GM12878 (cell line): ENCODE data around the gene SOX2. TPM values are rescaled to one million over a fixed set of nuclear protein-coding genes. Genes with fewer than 3 reads are reported as not detected.

Experiments
- ATAC-seq: fragments of 200-7000 bp; cut with Tn5 transposase; 3 replicates; pipeline ENCODE4 v1.9.1; 2020; ENCODE audit warnings: mild to moderate bottlenecking, moderate library complexity
- BruUV-seq: library from RNA; stranded (reverse); fragments of 400-500 nt; replicated peaks from 2 replicates; lab custom pipeline; 2021; lab: Mats Ljungman, UMichigan
- CTCF ChIA-PET: fragments of 300-600 bp; sonication (Branson Sonifier 250); formaldehyde crosslinking; extraction: SDS; loops from one replicate; lab custom pipeline; 2021; ENCODE audit warnings: inconsistent platforms; lab: Yijun Ruan, JAX
- POLR2A ChIA-PET: fragments of 350-600 bp; formaldehyde crosslinking; extraction: SDS; loops from one replicate; lab custom pipeline; 2021; ENCODE audit warnings: inconsistent platforms; lab: Charles Lee
- RAD21 ChIA-PET: fragments of 300-600 bp; sonication (Branson Sonifier 250); formaldehyde crosslinking; loops from one replicate; lab custom pipeline; 2023; ENCODE audit warnings: antibody characterized with exemption; ENCODE audit not compliant: unreplicated experiment; lab: Charles Lee
- SMC1A ChIA-PET: fragments of 300-600 bp; sonication (Branson Sonifier 250); formaldehyde crosslinking; loops from one replicate; lab custom pipeline; 2023; ENCODE audit not compliant: unreplicated experiment, uncharacterized antibody; lab: Charles Lee
- DNase-seq: peaks from one replicate; pipeline ENCODE4 v3.0.0-alpha.2; 2011; ENCODE audit warnings: low read depth, low spot score
- FAIRE-seq: peaks from 3 replicates; lab custom pipeline; 2011; peaks lifted over from hg19 to GRCh38; lab: Jason Lieb, UNC
- H2AFZ ChIP-seq: 2 replicates; pipeline ENCODE4 v1.6.0; 2011; ENCODE audit warnings: low read depth, low read length, control low read depth; ENCODE audit not compliant: control insufficient read depth
- H3K27ac ChIP-seq: 2 replicates; pipeline ENCODE4 v1.5.1; 2011; ENCODE audit warnings: control low read depth; ENCODE audit not compliant: control insufficient read depth, insufficient read depth
- H3K27me3 ChIP-seq, 2 experiments: replicated peaks in 1 of 2; 2 replicates each; pipeline versions ENCODE4 v1.6.0 to v1.6.1; 2011; ENCODE audit warnings: low read length in 1 of 2; ENCODE audit not compliant: control insufficient read depth in 2 of 2, insufficient read depth in 2 of 2
- H3K36me3 ChIP-seq, 2 experiments: 2 replicates each; pipeline ENCODE4 v1.5.1; 2011; ENCODE audit warnings: low read length in 1 of 2; ENCODE audit not compliant: control insufficient read depth in 2 of 2, insufficient read depth in 2 of 2
- H3K4me1 ChIP-seq: 2 replicates; pipeline ENCODE4 v1.6.1; 2011; ENCODE audit warnings: mild to moderate bottlenecking, low read length, moderate library complexity, mixed read lengths; ENCODE audit not compliant: control insufficient read depth, insufficient read depth
- H3K4me2 ChIP-seq: 2 replicates; pipeline ENCODE4 v1.6.0; 2011; ENCODE audit warnings: control low read depth; ENCODE audit not compliant: control insufficient read depth, insufficient read depth
- H3K4me3 ChIP-seq: fragments of 200-600 bp; sonication (generic); 2 replicates; pipeline ENCODE4 v1.5.1; 2016
- H3K79me2 ChIP-seq: 2 replicates; pipeline ENCODE4 v1.6.0; 2011; ENCODE audit warnings: low read length; ENCODE audit not compliant: control insufficient read depth, insufficient read depth
- H3K9ac ChIP-seq: 2 replicates; pipeline ENCODE4 v1.8.0; 2011; ENCODE audit warnings: low read length, control low read depth, mixed read lengths; ENCODE audit not compliant: control insufficient read depth, insufficient read depth
- H3K9me3 ChIP-seq: replicated peaks from 3 replicates; pipeline ENCODE4 v1.5.1; 2011; ENCODE audit warnings: mild to moderate bottlenecking, low read length; ENCODE audit not compliant: control insufficient read depth, insufficient read depth
- H4K20me1 ChIP-seq: 2 replicates; pipeline ENCODE4 v1.6.0; 2011; ENCODE audit not compliant: control insufficient read depth, insufficient read depth
- HSF1 ChIP-seq: fragments of 150-350 bp; IDR thresholded peaks from 2 replicates; pipeline ENCODE4 v1.6.1; 2014; ENCODE audit warnings: mild to moderate bottlenecking, low read depth, low read length
- KAT2A ChIP-seq: conservative IDR thresholded peaks from 2 replicates; pipeline ENCODE4 v1.6.1; 2011; ENCODE audit warnings: low read depth, low read length; ENCODE audit not compliant: control insufficient read depth
- MEF2B ChIP-seq: fragments of 450-650 bp; IDR thresholded peaks from 2 replicates; pipeline ENCODE4 v1.6.1; 2018; ENCODE audit warnings: mild to moderate bottlenecking, moderate library complexity; ENCODE audit not compliant: partially characterized antibody, poor library complexity, severe bottlenecking
- RB1 ChIP-seq: fragments of 450-650 bp; formaldehyde crosslinking; IDR thresholded peaks from 2 replicates; pipeline ENCODE4 v1.6.1; 2017; ENCODE audit warnings: mild to moderate bottlenecking, borderline replicate concordance
- SREBF1 ChIP-seq: IDR thresholded peaks from 2 replicates; pipeline ENCODE4 v1.6.1; 2012; ENCODE audit warnings: mild to moderate bottlenecking, low read length
- ZNF207 ChIP-seq: fragments of 450-650 bp; IDR thresholded peaks from 2 replicates; pipeline ENCODE4 v1.6.1; 2014; ENCODE audit warnings: antibody characterized with exemption, mild to moderate bottlenecking, borderline replicate concordance
- ZNF217 ChIP-seq: fragments of 450-650 bp; IDR thresholded peaks from 2 replicates; pipeline ENCODE4 v1.6.1; 2017; ENCODE audit warnings: antibody characterized with exemption, mild to moderate bottlenecking
- WGBS: methylation state at CpG from one replicate; pipeline ENCODE4 v1.1.6; 2016; ENCODE audit warnings: low lambda C conversion rate; ENCODE audit not compliant: insufficient replicate concordance, insufficient coverage; ENCODE audit errors: missing lambda C conversion rate; 5-methylcytosine and 5-hydroxymethylcytosine counted together
- in situ Hi-C: fragments of 300-500 bp; cut with MboI; formaldehyde crosslinking; loops from 9 replicates; pipeline ENCODE4 v1.14.3; 2018; ENCODE audit warnings: mixed read lengths
- intact Hi-C: fragments of 100-400 bp; cut with micrococcal nuclease; formaldehyde crosslinking; loops from one replicate; pipeline ENCODE4 v1.14.2; 2022; ENCODE audit not compliant: unreplicated experiment
- polyA plus RNA-seq, 11 experiments: library from polyadenylated mRNA; depleted of rRNA in 4 of 11; unstranded in 6 of 11; stranded (reverse) in 5 of 11; fragments of >200 nt; fragmentation: Nextera tagmentation in 4 of 11; fragmentation: Illumina TruSeq in 1 of 11; extraction: Ambion mirVana in 4 of 11; extraction: Trizol in 1 of 11; gene quantifications; 1 replicate in 1 of 11; 2 replicates in 10 of 11; pipeline versions ENCODE4 v1.2.1 to v1.2.3, GENCODE V29; 2011 to 2016; ENCODE audit warnings: inconsistent platforms in 2 of 11, missing spikeins in 2 of 11, low read depth in 1 of 11
- total RNA-seq, 4 experiments: library from RNA; depleted of rRNA in 3 of 4; stranded (reverse); fragments of >200 nt in 3 of 4; fragmentation: Illumina TruSeq in 1 of 4; extraction: Trizol in 1 of 4; gene quantifications; 2 replicates each; pipeline versions ENCODE4 v1.2.1 to v1.2.3, GENCODE V29; 2013 to 2021
- TF ChIP-seq, protein P1 (sequence below): fragments of 450-650 bp; IDR thresholded peaks from 2 replicates; pipeline ENCODE4 v1.6.1; 2014; ENCODE audit warnings: mild to moderate bottlenecking
- TF ChIP-seq, protein P2 (sequence below): IDR thresholded peaks from 2 replicates; pipeline ENCODE4 v1.6.1; 2012; ENCODE audit warnings: low read length, inconsistent platforms
- TF ChIP-seq, protein P3 (sequence below): fragments of 450-650 bp; IDR thresholded peaks from 2 replicates; pipeline ENCODE4 v1.6.1; 2018; ENCODE audit warnings: mild to moderate bottlenecking, low read depth, moderate library complexity; ENCODE audit not compliant: partially characterized antibody

The SOX2 gene
- total and polyA plus RNA-seq, 10 of the 15 experiments (the other 5 are each of a cell fraction or from before 2014, with no cell fraction given), result 0.06 to 0.10 (median 0.07) TPM; not detected in 6

- no peak for TF ChIP-seq HSF1
Observed at GRCh38 chr3:181755959-181756358, 44.2 kb downstream of the SOX2 start (continued).

GRCh38 chr3:181756645-181757297 is 45.0 kb downstream of the SOX2 start:
- Histone ChIP-seq H3K36me3 (no peaks in the 10 kb centered on the region), H3K79me2 (no peaks in the 10 kb centered on the region), H3K4me1 (no peaks in the 10 kb centered on the region), H3K27ac (no peak overlapping the region), H3K4me3 (no peak overlapping the region), H3K9me3 (no peaks in the 10 kb centered on the region), H3K9ac (no peak overlapping the region), H3K27me3 (no peaks in the 10 kb centered on the region; a peak in 2 of 4 replicates), H4K20me1 (no peaks in the 10 kb centered on the region), H3K4me2 (no peak overlapping the region), H2AFZ (no peak overlapping the region)
- ChIA-PET RAD21 (no interaction called here), POLR2A (no interaction called here), CTCF (no interaction called here), SMC1A (interaction anchor here (0.6 kb wide), 1 partner anchor 18 kb away, joined by 3 read pairs; no protein-coding TSS in a partner anchor)
- intact Hi-C loops (no loop called here), in situ Hi-C loops (no loop called here)
- no peak for FAIRE-seq
- WGBS, result 15% methylated on average over 3 of the region's 3 CpGs
- BruUV-seq, result no TSS peak
- TF ChIP-seq KAT2A, result no peak
- no peak for TF ChIP-seq SREBF1
- no peak for TF ChIP-seq ZNF207
- TF ChIP-seq, protein P1, sequence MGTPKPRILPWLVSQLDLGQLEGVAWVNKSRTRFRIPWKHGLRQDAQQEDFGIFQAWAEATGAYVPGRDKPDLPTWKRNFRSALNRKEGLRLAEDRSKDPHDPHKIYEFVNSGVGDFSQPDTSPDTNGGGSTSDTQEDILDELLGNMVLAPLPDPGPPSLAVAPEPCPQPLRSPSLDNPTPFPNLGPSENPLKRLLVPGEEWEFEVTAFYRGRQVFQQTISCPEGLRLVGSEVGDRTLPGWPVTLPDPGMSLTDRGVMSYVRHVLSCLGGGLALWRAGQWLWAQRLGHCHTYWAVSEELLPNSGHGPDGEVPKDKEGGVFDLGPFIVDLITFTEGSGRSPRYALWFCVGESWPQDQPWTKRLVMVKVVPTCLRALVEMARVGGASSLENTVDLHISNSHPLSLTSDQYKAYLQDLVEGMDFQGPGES, result no peak
- TF ChIP-seq, protein P2, sequence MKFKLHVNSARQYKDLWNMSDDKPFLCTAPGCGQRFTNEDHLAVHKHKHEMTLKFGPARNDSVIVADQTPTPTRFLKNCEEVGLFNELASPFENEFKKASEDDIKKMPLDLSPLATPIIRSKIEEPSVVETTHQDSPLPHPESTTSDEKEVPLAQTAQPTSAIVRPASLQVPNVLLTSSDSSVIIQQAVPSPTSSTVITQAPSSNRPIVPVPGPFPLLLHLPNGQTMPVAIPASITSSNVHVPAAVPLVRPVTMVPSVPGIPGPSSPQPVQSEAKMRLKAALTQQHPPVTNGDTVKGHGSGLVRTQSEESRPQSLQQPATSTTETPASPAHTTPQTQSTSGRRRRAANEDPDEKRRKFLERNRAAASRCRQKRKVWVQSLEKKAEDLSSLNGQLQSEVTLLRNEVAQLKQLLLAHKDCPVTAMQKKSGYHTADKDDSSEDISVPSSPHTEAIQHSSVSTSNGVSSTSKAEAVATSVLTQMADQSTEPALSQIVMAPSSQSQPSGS, result no peak
- TF ChIP-seq, protein P3, sequence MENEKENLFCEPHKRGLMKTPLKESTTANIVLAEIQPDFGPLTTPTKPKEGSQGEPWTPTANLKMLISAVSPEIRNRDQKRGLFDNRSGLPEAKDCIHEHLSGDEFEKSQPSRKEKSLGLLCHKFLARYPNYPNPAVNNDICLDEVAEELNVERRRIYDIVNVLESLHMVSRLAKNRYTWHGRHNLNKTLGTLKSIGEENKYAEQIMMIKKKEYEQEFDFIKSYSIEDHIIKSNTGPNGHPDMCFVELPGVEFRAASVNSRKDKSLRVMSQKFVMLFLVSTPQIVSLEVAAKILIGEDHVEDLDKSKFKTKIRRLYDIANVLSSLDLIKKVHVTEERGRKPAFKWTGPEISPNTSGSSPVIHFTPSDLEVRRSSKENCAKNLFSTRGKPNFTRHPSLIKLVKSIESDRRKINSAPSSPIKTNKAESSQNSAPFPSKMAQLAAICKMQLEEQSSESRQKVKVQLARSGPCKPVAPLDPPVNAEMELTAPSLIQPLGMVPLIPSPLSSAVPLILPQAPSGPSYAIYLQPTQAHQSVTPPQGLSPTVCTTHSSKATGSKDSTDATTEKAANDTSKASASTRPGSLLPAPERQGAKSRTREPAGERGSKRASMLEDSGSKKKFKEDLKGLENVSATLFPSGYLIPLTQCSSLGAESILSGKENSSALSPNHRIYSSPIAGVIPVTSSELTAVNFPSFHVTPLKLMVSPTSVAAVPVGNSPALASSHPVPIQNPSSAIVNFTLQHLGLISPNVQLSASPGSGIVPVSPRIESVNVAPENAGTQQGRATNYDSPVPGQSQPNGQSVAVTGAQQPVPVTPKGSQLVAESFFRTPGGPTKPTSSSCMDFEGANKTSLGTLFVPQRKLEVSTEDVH, result no peak
- TF ChIP-seq ZNF217, result no peak
- no peak for TF ChIP-seq RB1
- TF ChIP-seq MEF2B, result no peak
- ATAC-seq, result no peak
- no peak for DNase-seq
